GM06990 (cell line): ENCODE measurements around the gene PARD6G.

Experiments
- DNase-seq: peaks from one replicate; pipeline ENCODE4 v3.0.0-alpha.2; 2011; ENCODE audit not compliant: insufficient read length; ENCODE audit errors: extremely low read depth
- H3K27me3 ChIP-seq: replicated peaks from 2 replicates; pipeline ENCODE4 v1.6.0; 2011; ENCODE audit warnings: low read length; ENCODE audit not compliant: control insufficient read depth, insufficient read depth
- H3K36me3 ChIP-seq: 2 replicates; pipeline ENCODE4 v1.5.1; 2011; ENCODE audit warnings: low read length; ENCODE audit not compliant: control insufficient read depth, insufficient read depth
- H3K4me3 ChIP-seq: replicated peaks from 2 replicates; pipeline ENCODE4 v1.5.1; 2011; ENCODE audit warnings: low read depth, mild to moderate bottlenecking, control low read depth, low read length
- TF ChIP-seq, protein P1 (sequence below): IDR thresholded peaks from 2 replicates; pipeline ENCODE4 v1.5.1; 2011; ENCODE audit warnings: low read length, control low read depth, mild to moderate bottlenecking, inconsistent platforms; ENCODE audit not compliant: insufficient read depth, poor library complexity, severe bottlenecking

Gene PARD6G

DNA sequence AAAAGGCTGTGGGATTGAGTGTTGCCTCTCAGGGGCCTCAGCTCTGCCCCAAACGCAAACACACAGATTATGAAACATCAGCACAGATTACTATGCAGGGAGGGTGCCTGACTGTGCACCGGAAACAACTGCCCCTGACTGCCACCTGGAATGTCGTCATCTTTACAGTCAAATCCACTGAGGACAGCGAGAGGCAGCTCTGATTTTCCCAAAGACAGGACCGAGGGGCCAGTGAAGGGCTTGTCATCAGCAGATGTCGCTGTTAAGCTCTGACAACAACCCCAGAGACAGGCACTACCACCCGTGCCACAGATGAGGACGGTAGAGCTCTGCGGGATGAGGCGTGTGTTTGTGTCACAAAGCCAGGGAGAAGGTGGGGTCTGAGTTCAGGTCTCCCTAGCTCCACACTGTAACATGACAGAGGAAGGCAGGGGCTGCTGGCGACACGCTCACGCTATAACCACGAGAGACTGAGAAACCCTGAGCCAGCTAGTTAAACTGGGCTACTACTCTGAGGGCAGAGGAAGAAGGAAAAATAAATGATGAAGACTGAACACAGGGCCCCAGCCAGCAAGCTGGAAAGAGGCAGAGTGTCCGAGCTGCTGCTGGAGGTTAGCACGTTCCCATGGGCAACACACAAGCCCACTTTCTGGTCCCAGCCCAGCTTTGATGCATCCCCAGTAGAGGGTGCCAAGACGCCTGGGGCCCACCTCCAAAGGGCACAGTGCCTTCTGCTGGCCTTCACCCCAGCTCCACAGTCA, 47.0 kb downstream of the PARD6G start:
- TF ChIP-seq, protein P1, sequence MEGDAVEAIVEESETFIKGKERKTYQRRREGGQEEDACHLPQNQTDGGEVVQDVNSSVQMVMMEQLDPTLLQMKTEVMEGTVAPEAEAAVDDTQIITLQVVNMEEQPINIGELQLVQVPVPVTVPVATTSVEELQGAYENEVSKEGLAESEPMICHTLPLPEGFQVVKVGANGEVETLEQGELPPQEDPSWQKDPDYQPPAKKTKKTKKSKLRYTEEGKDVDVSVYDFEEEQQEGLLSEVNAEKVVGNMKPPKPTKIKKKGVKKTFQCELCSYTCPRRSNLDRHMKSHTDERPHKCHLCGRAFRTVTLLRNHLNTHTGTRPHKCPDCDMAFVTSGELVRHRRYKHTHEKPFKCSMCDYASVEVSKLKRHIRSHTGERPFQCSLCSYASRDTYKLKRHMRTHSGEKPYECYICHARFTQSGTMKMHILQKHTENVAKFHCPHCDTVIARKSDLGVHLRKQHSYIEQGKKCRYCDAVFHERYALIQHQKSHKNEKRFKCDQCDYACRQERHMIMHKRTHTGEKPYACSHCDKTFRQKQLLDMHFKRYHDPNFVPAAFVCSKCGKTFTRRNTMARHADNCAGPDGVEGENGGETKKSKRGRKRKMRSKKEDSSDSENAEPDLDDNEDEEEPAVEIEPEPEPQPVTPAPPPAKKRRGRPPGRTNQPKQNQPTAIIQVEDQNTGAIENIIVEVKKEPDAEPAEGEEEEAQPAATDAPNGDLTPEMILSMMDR, result peak; percentile 82
- no peak overlapping the region for H3K4me3 ChIP-seq
- no peaks in the 10 kb centered on the region for H3K36me3 ChIP-seq
- no peak for DNase-seq
- no peaks in the 10 kb centered on the region; the same call in 1 of the 2 replicates for H3K27me3 ChIP-seq

DNA sequence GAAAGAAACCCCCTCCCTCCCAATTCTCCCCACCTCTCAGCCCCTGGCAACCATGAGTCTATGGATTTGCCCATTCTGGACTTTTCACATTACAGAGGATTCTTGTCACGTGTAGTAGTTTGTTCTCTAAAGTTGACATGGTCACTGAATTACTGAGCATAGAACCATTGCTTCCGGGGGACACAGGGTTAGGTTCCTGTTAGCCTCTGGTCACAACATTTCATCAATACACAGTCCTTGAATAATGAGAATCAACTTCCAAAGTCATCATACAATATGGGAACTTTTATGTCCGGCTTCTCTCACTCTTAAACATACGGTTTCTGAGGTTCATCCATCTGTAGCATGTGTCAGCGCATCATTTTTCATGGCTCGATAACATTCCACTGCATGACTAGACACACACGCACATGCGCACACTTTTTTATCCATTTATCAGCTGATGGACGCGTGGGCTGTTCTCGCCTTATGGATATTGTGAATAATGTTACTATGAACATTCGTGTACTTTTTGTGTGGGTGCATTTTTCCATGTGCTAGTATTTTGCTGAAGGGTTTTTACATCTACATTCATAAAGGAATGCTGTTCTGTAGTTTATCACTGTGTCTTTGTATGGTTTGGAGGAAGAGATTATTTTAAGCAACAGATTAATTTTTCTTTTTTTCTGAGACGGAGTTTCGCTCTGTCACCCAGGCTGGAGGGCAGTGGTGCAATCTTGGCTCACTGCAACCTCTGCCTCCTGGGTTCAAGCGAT, 48.1 kb downstream of the PARD6G start:
- DNase-seq, result no peak

DNA sequence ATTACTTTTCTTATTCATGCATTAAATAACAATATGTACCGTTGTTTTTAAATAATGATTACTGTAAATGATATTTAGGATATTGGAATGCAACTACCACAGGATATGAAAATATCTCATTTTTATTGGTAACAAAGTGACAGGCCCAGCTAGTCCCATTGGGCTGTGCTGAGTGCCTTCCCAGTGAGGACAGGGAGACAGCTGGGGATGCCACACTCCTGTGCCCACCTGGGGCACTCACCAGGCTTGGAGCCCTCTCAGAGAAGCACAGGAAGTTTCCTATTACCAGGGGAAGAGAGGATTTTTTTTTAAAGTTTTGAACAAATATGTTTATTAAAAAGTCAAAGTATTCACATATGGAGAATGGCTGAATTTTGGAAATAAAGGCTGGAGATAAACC, 48.9 kb downstream of the PARD6G start:
- DNase-seq, result no peak
- Histone ChIP-seq H3K27me3 (no peaks in the 10 kb centered on the region; the same call in 1 of the 2 replicates), H3K36me3 (no peaks in the 10 kb centered on the region), H3K4me3 (no peak overlapping the region)
- TF ChIP-seq, protein P1, result no peak

More for the DNA sequence above, 48.1 kb downstream of the PARD6G start:
- TF ChIP-seq, protein P1, result no peak
- H3K4me3 ChIP-seq, result no peak overlapping the region
- no peaks in the 10 kb centered on the region for H3K36me3 ChIP-seq
- H3K27me3 ChIP-seq, result no peaks in the 10 kb centered on the region; the same call in 1 of the 2 replicates

DNA sequence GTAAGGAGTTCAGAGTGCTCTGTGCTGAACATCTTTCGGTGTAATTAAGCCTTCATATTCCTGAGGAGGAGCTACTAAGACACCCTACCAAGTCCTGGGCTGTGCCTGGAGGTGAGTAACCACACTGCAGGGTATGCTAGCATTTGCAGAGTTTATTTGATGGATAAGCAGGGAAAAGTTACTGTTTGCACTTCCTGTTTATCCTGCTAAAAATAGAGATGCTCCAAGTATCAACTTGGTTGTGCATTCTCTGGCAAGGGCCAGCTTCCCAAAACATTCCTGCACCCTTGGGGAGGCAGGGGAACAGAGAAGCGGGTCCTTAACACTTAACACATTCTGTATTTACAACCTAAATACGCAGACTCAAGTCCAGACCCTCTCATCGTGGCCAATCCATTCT, 49.8 kb downstream of the PARD6G start:
- Histone ChIP-seq H3K27me3 (no peaks in the 10 kb centered on the region; the same call in 1 of the 2 replicates), H3K36me3 (no peaks in the 10 kb centered on the region), H3K4me3 (no peak overlapping the region)
- DNase-seq, result no peak
- TF ChIP-seq, protein P1, result no peak

DNA sequence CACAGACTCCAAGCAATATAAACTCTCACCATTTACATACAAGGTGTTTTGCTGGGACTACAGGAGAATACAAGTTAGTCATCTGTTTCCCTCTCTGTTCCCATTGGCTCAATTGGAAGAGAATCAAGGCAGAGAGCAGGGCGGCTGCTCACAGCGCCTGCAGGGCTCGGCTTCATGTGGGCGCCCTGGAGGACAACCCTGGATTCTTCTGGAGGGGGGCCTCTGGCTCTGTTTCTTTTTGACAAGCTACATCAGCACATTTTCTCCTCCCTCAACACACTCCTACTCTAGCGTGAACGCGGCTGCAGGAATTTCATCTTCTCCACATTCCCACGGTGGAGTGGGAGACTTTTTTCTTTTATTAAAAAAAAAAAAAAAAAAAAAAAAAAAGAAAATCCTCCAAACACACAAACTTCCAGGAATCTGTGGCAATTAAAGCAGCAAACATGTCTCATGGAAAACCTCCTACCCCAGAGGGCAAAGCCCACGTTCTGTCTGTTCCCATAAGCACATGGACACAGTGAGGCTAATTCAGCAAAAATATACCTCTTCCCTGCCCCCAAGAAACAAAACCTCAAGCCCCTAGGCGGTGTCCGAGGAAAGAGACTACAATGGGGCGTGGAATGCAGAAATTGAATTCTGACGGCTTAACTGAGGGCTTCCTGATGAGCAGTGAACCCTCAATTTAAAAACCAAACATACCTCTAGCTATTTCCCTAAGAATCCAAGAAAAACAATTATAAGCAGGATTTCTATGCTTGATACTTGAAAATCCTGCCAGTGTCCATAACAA, 50.6 kb downstream of the PARD6G start:
- Histone ChIP-seq H3K27me3 (no peaks in the 10 kb centered on the region; the same call in 1 of the 2 replicates), H3K36me3 (no peaks in the 10 kb centered on the region), H3K4me3 (no peak overlapping the region)
- no peak for DNase-seq
- TF ChIP-seq, protein P1, result no peak
